ENCODE measurements around the gene TMEM147.
"Not testable (repeated sequence)": the region's sequence is repeated elsewhere in the genome, so short reads cannot be mapped to it uniquely, and the experiment has no call there.

Gene TMEM147

DNA sequence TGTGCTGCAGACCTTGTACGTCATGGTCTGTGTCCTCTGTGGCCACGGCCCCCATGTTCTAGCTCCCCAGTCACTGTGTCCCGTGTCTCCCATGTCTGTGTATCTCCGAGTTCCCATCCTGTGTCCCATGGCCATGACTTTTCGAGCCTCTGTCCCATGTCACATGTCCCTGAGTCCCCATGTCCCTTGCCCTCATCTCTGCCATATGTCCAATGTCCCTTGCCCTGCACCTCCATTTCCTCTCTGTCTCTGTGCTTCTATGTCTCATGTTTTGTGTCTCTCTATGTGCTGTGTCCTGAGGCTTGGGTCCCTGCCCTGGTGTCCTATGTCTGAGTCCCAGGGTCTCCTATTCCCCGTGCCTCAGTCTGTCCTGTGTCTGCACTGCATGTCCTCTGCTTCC, 16.0 kb downstream of the TMEM147 start:
- no peak for DNase-seq

DNA sequence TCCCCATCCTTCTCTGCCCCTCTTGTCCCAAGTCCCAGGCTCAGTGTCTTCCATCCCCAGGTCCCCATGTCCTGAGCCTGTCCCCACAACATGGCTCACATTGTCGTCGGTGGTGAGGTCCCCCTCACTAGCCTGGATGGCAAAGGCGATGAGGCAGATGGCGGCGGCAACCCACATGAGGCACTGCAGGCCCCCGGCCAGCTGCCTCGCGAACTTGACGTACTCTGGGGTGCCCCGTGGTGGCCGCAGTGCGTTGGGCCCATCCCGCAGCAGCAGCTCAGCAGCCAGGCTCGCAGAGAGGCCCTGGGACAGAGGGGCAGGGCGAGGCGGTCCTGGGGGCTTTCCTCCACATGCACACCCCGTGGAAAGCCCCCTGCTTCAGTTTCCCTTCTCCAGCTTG, 16.9 kb downstream of the TMEM147 start:
- DNase-seq: no peak

DNA sequence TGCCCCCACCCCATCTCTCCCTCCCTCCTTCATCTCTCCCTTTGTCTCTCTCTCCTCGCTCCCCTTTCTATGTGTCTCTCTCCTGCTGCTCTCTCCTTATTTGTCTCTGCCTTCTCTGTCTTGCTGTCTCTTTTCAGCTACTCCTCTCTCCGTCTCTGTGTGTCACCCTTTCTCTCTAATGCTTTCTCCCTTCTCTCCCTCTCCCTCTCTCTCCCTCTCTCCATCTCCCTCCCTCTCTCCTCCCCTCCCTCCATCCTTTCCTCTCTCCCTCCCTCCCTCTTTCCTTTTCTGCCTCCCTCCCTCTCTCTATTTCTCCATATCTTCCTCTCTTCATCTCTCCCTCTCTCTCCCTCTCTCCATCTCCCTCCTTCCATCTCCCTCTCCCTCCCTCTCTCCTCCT, 17.4 kb downstream of the TMEM147 start:
- DNase-seq: no peak

DNA sequence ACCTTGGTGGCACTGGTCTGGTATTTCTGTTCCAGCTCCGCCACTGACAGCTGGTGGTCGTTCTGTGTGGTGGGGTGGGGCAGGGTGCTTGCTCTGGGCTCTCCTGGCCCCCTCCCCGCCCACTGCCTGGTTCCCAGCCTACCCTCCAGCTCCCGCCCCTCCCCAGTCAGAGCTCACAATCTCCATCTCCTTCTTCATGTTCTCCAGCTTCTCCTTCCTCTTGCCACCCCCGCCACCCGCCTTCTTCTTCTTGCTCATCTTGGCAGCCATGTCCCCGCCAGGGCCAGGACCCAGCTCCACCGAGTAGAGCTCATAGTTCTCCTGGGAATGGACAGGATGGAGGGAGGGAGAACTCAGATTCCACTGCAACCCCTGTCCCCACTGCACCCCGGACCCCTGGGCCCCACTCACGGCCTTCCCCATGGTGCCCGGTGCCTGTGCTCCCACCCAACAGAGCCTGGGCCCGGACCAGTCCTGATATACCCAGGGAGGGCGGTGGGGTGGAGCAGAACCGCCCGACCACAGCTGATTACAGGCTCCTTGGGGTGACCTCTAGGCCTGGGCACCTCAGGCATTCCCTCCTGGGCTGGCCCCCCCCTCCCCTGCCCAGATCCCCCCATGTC, 17.9 kb downstream of the TMEM147 start, which contains the start of gene ATP4A:
TSS of gene ATP4A (minus strand) at position 452 of the 623 bp plus-strand sequence. CDS start at position 423, 29 bp downstream.
- DNase-seq: no peak

DNA sequence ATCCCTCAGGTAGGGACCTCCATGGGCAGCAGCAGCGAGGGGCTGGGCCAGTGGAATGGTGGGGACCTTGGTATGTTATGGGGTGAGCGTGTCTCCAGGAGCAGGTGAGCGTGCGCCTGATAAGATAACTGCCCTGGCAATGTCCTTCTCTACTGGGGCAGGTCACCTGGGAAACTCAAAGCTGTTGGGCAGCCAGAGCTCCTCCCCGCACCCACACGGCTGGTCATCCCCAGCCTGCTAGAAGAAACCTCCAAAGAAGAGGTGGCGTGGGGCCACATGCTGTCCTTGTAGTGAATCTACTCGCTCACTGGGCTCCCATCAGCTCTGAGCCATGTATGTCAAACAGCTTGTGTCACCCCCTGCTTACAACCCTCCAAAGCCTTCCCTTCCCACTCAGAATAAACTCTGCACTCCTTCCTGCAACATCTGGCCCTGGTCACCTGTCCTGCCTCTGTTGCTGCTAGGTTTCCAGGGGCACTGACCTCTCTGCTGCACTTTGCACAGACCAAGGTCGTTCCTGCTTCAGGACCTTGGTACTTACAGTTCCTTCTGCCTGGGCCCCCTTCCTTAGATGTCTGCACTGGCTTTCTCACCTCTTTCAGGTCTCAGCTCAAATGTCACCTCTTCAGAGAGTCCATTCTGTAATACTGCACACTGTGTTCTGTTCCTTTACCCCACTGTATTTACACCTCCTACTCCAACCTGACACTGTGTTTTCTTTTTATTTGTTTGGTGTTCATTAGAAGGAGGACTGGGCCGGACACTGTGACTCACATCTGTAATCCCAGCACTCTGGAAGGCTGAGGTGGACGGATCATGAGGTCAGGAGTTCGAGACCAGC, 19.8 kb downstream of the TMEM147 start:
- DNase-seq: no peak

DNA sequence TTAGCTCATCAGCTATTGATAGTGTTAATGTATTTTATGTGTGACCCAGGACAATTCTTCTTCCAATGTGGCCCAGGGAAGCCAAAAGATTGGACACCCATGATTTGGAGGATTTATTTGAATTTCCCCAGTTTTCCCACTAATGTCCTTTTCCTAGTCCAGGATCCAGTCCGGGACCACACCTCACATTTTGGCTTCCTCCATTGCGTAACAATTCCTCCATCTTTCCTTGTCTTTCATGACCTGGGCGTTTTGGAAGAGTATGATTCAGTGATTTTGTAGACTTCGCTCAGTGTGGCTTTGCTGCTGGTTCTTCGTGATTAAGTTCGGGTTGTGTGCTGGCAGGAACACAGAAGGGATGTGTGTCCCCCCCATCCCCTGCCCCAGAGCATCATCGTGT, 21.3 kb downstream of the TMEM147 start:
- DNase-seq: no peak

DNA sequence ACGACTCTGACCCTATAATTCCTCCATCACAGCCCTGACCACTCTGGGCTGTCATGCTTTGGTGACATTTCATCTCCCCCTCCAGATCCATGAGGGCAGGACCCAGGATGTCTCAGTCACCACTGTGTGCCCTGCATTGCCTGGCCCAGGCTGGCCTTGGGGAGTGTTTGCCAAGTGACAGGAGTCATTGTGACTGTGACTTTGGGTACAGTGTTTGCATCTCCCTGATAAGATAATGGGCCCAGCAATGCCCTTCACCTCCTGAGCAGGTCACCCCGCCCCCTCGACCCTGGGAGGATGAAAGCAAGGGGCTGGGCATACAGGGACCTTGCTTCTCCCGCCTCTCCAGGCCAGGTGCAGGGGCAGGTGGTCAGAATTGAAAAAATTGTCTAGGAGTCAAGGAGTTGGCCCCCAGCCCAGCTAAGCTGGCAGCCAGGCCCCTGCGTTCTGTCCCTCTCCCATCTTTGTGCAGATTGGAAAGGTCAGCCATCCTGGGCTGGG, 23.9 kb downstream of the TMEM147 start:
- DNase-seq: no peak

DNA sequence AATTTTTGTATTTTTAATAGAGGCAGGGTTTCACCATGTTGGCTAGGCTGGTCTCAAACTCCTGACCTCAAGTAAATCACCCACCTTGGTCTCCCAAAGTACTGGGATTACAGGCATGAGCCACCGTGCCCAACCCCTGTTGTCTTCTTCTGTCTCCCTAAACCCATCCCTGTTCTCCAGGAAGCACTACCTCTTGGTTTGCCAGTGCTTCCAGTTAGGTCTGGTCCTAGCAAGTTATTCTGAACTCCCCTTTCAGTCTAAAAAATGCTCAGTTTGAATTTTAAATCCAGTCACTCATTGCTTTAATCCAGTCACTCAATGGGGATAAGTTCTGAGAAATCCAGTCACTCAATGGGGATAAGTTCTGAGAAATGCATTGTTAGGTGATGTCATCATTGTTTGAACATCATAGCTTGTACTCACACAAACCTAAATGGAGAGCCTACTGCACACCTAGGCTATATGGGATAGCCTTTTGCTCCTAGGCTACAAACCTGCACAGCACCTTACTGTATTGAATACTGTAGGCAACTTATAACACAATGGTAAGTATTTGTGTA, 26.1 kb downstream of the TMEM147 start:
- DNase-seq: no peak

DNA sequence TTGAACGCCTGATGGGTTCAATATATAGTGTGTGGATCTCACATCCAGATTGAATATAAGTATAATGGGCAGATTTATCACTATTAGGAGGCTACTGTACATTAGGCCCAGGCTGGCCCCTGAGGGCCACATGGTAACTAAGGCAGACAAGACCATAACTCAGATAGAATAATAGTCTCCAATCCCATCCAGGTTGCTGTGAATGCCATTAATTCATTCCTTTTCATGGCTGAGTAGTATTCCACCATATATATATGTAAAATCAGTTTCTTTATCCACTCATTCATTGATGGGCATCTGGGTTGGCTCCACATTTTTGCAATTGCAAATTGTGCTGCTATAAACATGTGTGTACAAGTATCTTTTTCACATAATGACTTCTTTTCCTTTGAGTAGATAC, 32.5 kb downstream of the TMEM147 start:
- DNase-seq: no peak

DNA sequence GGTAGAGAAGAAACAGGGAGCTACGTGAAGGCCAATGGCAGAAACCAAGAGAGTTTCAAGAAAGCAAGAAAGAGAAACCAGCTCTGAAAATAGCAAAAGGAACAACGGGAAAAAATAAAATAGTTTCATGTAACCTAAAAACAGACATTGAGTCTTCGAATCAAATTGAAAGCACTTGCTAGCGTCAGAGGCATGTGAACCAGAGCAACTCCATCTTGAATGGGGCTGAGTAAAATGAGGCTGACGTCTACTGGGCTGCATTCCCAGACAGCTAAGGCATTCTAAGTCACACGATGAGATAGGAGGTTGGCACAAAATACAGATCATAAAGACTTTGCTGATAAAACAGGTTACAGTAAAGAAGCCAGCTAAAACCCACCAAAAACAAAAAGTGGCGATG, 33.3 kb downstream of the TMEM147 start:
- no peak for DNase-seq

DNA sequence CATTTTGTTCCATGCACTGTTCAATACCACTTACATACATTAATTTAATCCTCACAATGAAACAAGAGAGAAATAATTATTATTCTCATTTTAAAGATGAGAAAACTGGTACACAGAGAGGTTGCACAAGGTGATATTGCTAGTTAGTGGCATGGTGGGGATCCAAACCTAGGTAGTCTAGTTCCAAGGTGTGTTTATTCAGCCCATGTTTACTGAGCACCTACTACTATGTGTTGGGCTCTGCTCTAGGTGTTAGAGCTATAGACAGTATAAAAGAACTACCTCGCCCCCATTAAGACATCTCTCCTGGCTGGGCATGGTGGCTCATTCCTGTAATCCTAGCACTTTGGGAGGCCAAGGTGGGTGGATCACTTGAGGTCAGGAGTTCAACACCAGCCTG, 37.3 kb downstream of the TMEM147 start:
- DNase-seq: no peak

DNA sequence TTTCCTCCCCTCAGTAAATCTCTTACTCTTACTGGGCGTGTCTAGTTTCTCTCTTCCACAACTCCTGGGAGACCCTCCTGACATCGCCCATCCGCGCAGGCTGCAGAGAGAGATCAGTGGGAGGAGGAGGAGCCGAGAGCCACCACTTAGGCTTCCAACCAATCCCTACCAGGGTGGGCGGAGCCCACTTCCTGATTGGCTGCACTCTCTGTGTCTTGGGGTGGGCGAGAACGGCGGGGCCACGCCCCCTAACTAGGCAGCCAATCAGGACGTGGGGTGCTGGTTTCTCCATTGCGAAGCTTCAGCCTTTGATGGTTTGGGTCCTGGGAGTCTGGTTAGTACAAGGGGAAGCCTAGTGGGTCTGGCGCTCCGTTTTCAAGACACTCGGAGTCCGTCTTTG, 40.4 kb downstream of the TMEM147 start, which contains the start of gene PMIS2:
TSS of gene PMIS2 (plus strand) at position 326 of the 400 bp plus-strand sequence. CDS start 87 bp downstream, outside the sequence.
- DNase-seq: peak in 1 of 58 donors; percentile 1

DNA sequence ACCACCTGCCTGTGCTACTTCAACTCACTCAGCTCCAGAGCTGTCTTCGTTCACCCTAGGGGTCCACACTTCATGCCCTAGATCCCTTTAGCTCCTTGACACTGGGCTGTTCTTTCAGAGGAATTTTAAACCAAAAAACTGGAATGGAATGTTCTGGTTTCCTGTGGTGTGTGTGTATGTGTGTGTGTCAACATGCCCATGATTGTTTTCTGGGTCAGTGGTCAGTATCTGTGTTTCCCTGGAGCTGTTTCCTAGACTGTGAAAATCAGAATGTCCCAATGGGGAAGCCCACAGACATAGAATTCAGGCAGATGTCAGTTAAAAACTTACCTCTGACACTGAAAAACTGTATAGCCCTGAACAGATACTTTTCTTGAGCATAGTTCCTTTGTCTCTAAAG, 41.9 kb downstream of the TMEM147 start:
- no peak for DNase-seq

DNA sequence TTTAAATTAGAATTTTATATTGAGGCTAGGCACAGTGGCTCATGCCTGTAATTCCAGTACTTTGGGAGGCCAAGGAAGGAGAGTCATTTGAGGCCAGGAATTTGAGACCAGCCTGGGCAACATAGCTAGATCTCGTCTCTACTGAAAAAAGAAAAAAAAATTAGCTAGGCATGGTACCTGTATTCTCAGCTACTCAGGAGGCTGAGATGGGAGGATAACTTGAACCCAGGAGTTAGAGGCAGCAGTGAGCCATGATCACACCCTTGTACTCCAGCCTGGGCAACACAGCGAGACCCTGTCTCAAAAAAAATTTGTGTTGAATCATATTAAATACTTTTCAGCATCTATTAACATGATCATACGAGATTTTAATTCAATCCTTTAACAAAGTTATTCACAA, 45.4 kb downstream of the TMEM147 start:
- no peak for DNase-seq

DNA sequence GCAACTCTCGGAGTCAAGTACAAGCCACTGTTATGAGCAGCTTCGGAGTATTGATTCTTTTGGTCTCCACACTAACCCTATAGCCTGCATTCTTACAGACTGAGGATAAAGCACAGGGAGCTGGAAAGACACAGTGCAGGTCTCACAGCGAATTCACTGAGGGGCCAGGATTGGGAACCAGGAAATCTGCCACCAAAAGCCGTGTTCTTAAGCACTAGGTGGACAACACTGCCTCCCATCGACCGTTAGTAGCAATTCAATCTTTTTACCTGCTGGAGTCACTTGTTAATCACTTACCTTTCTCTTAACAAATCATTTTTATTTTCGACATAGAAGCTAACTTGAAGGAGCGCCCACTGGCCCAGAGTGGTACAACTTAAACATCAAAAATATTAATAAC, 46.8 kb downstream of the TMEM147 start:
- DNase-seq: peak in 2 of 58 donors; percentile 1 to 3

DNA sequence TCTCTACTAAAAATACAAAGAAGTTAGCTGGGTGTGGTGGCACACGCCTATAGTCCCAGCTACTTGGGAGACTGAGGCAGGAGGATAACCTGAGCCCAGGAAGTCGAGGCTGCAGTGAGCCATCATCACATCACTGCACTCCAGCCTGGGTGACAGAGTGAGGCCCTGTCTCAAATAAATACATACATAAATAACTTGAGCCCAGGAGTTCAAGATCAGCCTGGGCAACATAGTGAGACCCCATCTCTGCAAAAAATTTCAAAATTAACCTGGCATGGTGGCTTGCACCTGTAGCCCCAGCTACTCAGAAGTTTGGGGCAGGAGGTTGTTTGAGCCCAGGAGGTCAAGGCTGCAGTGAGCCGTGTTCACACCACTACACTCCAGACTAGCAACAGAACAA, 49.6 kb downstream of the TMEM147 start:
- DNase-seq: not testable (repeated sequence)

DNA sequence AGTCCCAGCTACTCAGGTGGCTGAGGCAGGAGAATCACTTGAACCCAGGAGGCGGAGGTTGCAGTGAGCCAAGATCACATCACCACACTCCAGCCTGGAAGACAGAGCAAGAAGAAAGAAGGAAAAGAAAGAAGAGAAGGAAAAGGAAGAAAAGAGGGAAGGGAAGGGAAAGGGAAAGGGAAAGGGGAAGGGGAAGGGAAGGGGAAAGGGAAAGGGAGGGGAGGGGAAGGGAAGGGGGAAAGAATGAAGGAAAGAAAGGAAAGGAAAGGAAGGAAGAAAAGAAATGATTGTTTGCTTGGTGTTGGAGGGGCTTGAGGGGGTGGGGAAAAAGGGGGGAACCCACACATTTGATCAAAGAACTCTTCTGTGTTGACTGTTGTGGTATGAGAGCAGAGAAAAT, 50.5 kb downstream of the TMEM147 start:
- DNase-seq: no peak

DNA sequence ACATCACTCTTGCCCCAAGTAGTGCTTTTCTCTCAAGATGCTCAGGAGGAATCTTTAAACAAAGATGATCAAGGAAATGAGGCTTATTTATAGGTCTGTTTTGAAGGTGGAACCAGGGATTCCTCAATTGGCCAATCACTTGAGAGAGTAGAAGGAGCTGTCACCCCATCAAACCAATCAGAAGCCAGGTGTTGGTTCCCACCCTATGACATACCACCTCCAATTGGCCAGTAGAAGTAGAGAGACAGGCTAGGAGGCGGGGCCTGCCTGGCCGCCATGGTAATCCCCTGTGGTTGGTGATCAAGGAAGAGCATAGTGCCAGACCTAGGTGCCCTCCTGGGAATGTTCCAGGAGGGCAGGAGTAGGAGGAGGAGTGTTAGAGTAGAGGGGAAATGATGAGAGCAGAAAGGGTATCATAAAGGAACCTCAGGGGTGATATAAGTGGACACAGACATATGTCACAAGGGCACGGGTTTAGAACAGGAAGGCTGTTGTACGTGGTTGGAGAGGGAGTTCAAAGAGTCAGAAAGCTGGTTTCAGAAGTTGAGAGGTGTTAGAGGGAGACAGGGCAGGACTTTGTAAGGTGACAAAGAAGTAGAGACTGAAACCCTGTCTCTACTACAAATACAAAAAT, 51.1 kb downstream of the TMEM147 start:
- no peak for DNase-seq
